Measurements from ENCODE around the gene A3GALT2.
A peak's percentile ranks its signal among the peaks of the same experiment; 100 is the strongest.

Gene A3GALT2

GRCh38 chr1:33269621-33270020 lies 51.3 kb downstream of the A3GALT2 start:
- DNase-seq: no peak

- no peak for DNase-seq
Measured at GRCh38 chr1:33268927-33269610, 51.8 kb downstream of the A3GALT2 start.

- DNase-seq: no peak
Measured at GRCh38 chr1:33268457-33268856, 52.4 kb downstream of the A3GALT2 start.

GRCh38 chr1:33267468-33268205 lies 53.3 kb downstream of the A3GALT2 start:
- no peak for DNase-seq

GRCh38 chr1:33266766-33267165 lies 54.1 kb downstream of the A3GALT2 start:
- DNase-seq: no peak

GRCh38 chr1:33265780-33266605 lies 54.9 kb downstream of the A3GALT2 start:
- no peak for DNase-seq

GRCh38 chr1:33263890-33264504 lies 56.9 kb downstream of the A3GALT2 start:
- no peak for DNase-seq

GRCh38 chr1:33261344-33261743 lies 59.6 kb downstream of the A3GALT2 start:
- no peak for DNase-seq

GRCh38 chr1:33260439-33260838 lies 60.5 kb downstream of the A3GALT2 start:
- DNase-seq: no peak

- no peak for DNase-seq
Measured at GRCh38 chr1:33259879-33260278, 61.0 kb downstream of the A3GALT2 start.

- no peak for DNase-seq
Measured at GRCh38 chr1:33258788-33259274, 62.1 kb downstream of the A3GALT2 start.

GRCh38 chr1:33257772-33258712 lies 62.9 kb downstream of the A3GALT2 start:
- no peak for DNase-seq

GRCh38 chr1:33257207-33257771 lies 63.6 kb downstream of the A3GALT2 start:
- peak; percentile 30 for DNase-seq

Data from fibroblast of skin of right biceps (primary cell).